Loucy (cell line): ENCODE measurements around the gene QDPR.

Experiments
- H2AFZ ChIP-seq: fragments of 200-600 bp; sonication (generic); 2 replicates; pipeline ENCODE4 v1.6.0; 2016; ENCODE audit warnings: antibody characterized with exemption, mild to moderate bottlenecking, low read length, moderate library complexity
- H3F3A ChIP-seq: fragments of 200-600 bp; 2 replicates; pipeline ENCODE4 v1.6.0; 2016; ENCODE audit warnings: antibody characterized with exemption, low read depth, mild to moderate bottlenecking
- H3K27me3 ChIP-seq: fragments of 200-600 bp; sonication (generic); 2 replicates; pipeline ENCODE4 v1.6.1; 2014; ENCODE audit warnings: low read length, mild to moderate bottlenecking; ENCODE audit not compliant: insufficient read depth, poor library complexity, severe bottlenecking
- H3K36me3 ChIP-seq: fragments of 200-600 bp; sonication (generic); 2 replicates; pipeline ENCODE4 v1.6.1; 2016; ENCODE audit warnings: low read length; ENCODE audit not compliant: insufficient read depth
- H3K4me1 ChIP-seq: fragments of 200-600 bp; sonication (generic); 2 replicates; pipeline ENCODE4 v1.5.1; 2014; ENCODE audit warnings: low read length, mild to moderate bottlenecking; ENCODE audit not compliant: insufficient read depth, poor library complexity, severe bottlenecking
- H3K4me2 ChIP-seq: fragments of 200-600 bp; sonication (generic); 2 replicates; pipeline ENCODE4 v1.6.0; 2014; ENCODE audit warnings: antibody characterized with exemption, low read length, low read depth, mild to moderate bottlenecking; ENCODE audit not compliant: poor library complexity, severe bottlenecking
- H3K4me3 ChIP-seq: fragments of 200-600 bp; sonication (generic); 2 replicates; pipeline ENCODE4 v1.5.1; 2014; ENCODE audit warnings: low read length, mild to moderate bottlenecking, mixed read lengths; ENCODE audit not compliant: poor library complexity, severe bottlenecking
- H3K79me2 ChIP-seq: fragments of 200-600 bp; sonication (generic); 2 replicates; pipeline ENCODE4 v1.6.1; 2014; ENCODE audit warnings: low read length; ENCODE audit not compliant: insufficient read depth
- H3K9ac ChIP-seq: fragments of 200-600 bp; sonication (generic); 2 replicates; pipeline ENCODE4 v1.6.0; 2014; ENCODE audit warnings: mild to moderate bottlenecking, low read depth, low read length, moderate library complexity; ENCODE audit not compliant: poor library complexity, severe bottlenecking
- H3K9me2 ChIP-seq: fragments of 200-600 bp; sonication (generic); replicated peaks from 2 replicates; pipeline ENCODE4 v1.6.1; 2016; ENCODE audit warnings: low read depth, low read length, mixed read lengths
- H3K9me3 ChIP-seq: fragments of 200-600 bp; sonication (generic); 2 replicates; pipeline ENCODE4 v1.6.1; 2014; ENCODE audit warnings: mild to moderate bottlenecking, antibody characterized with exemption, low read length, low read depth; ENCODE audit not compliant: insufficient read depth
- H4K20me1 ChIP-seq: fragments of 200-600 bp; sonication (generic); 2 replicates; pipeline ENCODE4 v1.6.0; 2014; ENCODE audit warnings: antibody characterized with exemption, low read length, mild to moderate bottlenecking; ENCODE audit not compliant: insufficient read depth, poor library complexity, severe bottlenecking
- CTCF ChIP-seq: fragments of 200-600 bp; sonication (generic); conservative IDR thresholded peaks from 2 replicates; pipeline ENCODE4 v1.5.1; 2014; ENCODE audit warnings: mild to moderate bottlenecking, antibody characterized with exemption, low read length
- EZH2phosphoT487 ChIP-seq: fragments of 200-600 bp; IDR thresholded peaks from 2 replicates; pipeline ENCODE4 v1.6.1; 2018; ENCODE audit warnings: antibody characterized with exemption, mild to moderate bottlenecking, moderate library complexity, borderline replicate concordance

QDPR gene

GRCh38 chr4:17492058-17492741 lies 19.7 kb downstream of the QDPR start:
- H3K36me3 ChIP-seq = peaks cover 35% of the 10 kb centered on the region; the same call in 1 of the 2 replicates

GRCh38 chr4:17491196-17491595 lies 20.7 kb downstream of the QDPR start:
- Histone ChIP-seq H3K9ac (no peak overlapping the region), H3K4me1 (peaks cover 17% of the 10 kb centered on the region), H3K79me2 (0 out of 2 replicates have a peak, but pooled peaks cover 4% of the 10 kb centered on the region), H2AFZ (no peak overlapping the region), H3K9me2 (no peaks in the 10 kb centered on the region), H4K20me1 (peaks cover 7% of the 10 kb centered on the region), H3F3A (no peaks in the 10 kb centered on the region), H3K4me3 (no peak overlapping the region), H3K9me3 (no peaks in the 10 kb centered on the region), H3K4me2 (no peak overlapping the region), H3K27me3 (no peaks in the 10 kb centered on the region), H3K36me3 (peaks cover 45% of the 10 kb centered on the region; the same call in 1 of the 2 replicates)
- no peak for TF ChIP-seq EZH2phosphoT487
- TF ChIP-seq CTCF = no peak

More at GRCh38 chr4:17492058-17492741, 19.7 kb downstream of the QDPR start:
- TF ChIP-seq EZH2phosphoT487 (no peak), CTCF (no peak)
- H3K9ac ChIP-seq = no peak overlapping the region
- no peaks in the 10 kb centered on the region for H3K9me3 ChIP-seq
- peaks cover 17% of the 10 kb centered on the region for H3K4me1 ChIP-seq
- no peaks in the 10 kb centered on the region for H3F3A ChIP-seq
- H2AFZ ChIP-seq = no peak overlapping the region
- H3K9me2 ChIP-seq = no peaks in the 10 kb centered on the region
- peaks cover 7% of the 10 kb centered on the region for H4K20me1 ChIP-seq
- H3K4me3 ChIP-seq = no peak overlapping the region
- H3K27me3 ChIP-seq = no peaks in the 10 kb centered on the region
- no peak overlapping the region for H3K4me2 ChIP-seq
- 0 out of 2 replicates have a peak, but pooled peaks cover 4% of the 10 kb centered on the region for H3K79me2 ChIP-seq

- Histone ChIP-seq H3K4me2 (no peak overlapping the region), H3K27me3 (no peaks in the 10 kb centered on the region), H3K36me3 (peaks cover 48% of the 10 kb centered on the region; the same call in 1 of the 2 replicates)
Observed at GRCh38 chr4:17490575-17491059, 21.3 kb downstream of the QDPR start.

More at GRCh38 chr4:17490575-17491059, 21.3 kb downstream of the QDPR start:
- H2AFZ ChIP-seq = no peak overlapping the region
- no peak overlapping the region for H3K4me3 ChIP-seq
- no peak overlapping the region for H3K9ac ChIP-seq
- H3K4me1 ChIP-seq = peaks cover 17% of the 10 kb centered on the region
- no peaks in the 10 kb centered on the region for H3K9me3 ChIP-seq
- no peaks in the 10 kb centered on the region for H3F3A ChIP-seq
- H3K79me2 ChIP-seq = 0 out of 2 replicates have a peak, but pooled peaks cover 4% of the 10 kb centered on the region
- no peak for TF ChIP-seq CTCF
- TF ChIP-seq EZH2phosphoT487 = no peak
- no peaks in the 10 kb centered on the region for H3K9me2 ChIP-seq
- H4K20me1 ChIP-seq = peaks cover 7% of the 10 kb centered on the region
